ENCODE data around the gene MPDZ.

MPDZ gene

GRCh38 chr9:13131991-13132390, 147.5 kb downstream of the MPDZ start:
- H3K36me3 ChIP-seq (ENCODE audit: low read depth): peaks cover 17% of the 10 kb centered on the region
- H3K4me1 ChIP-seq (ENCODE audit: insufficient read depth, poor library complexity, severe bottlenecking): no peaks in the 10 kb centered on the region
- DNase-seq (ENCODE audit: low spot score) (no peak), ATAC-seq (ENCODE audit: low read depth) (no peak)
- no peaks in the 10 kb centered on the region for H3K9me3 ChIP-seq (ENCODE audit: severe bottlenecking)
- no peak overlapping the region for H3K27ac ChIP-seq (ENCODE audit: poor library complexity, severe bottlenecking)
- no peaks in the 10 kb centered on the region for H3K27me3 ChIP-seq (ENCODE audit: insufficient read depth, poor library complexity, severe bottlenecking)
- TF ChIP-seq, protein P1, sequence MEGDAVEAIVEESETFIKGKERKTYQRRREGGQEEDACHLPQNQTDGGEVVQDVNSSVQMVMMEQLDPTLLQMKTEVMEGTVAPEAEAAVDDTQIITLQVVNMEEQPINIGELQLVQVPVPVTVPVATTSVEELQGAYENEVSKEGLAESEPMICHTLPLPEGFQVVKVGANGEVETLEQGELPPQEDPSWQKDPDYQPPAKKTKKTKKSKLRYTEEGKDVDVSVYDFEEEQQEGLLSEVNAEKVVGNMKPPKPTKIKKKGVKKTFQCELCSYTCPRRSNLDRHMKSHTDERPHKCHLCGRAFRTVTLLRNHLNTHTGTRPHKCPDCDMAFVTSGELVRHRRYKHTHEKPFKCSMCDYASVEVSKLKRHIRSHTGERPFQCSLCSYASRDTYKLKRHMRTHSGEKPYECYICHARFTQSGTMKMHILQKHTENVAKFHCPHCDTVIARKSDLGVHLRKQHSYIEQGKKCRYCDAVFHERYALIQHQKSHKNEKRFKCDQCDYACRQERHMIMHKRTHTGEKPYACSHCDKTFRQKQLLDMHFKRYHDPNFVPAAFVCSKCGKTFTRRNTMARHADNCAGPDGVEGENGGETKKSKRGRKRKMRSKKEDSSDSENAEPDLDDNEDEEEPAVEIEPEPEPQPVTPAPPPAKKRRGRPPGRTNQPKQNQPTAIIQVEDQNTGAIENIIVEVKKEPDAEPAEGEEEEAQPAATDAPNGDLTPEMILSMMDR (IDR thresholded peaks at IDR 0.05; ENCODE audit: poor library complexity, severe bottlenecking): no peak
- no peak overlapping the region for H3K4me3 ChIP-seq (ENCODE audit: severe bottlenecking)

- Histone ChIP-seq H3K9me3 (ENCODE audit: severe bottlenecking) (no peaks in the 10 kb centered on the region), H3K4me3 (ENCODE audit: severe bottlenecking) (no peak overlapping the region), H3K27me3 (ENCODE audit: insufficient read depth, poor library complexity, severe bottlenecking) (no peaks in the 10 kb centered on the region), H3K36me3 (ENCODE audit: low read depth) (peaks cover 17% of the 10 kb centered on the region), H3K4me1 (ENCODE audit: insufficient read depth, poor library complexity, severe bottlenecking) (no peaks in the 10 kb centered on the region), H3K27ac (ENCODE audit: poor library complexity, severe bottlenecking) (no peak overlapping the region)
- DNase-seq (ENCODE audit: low spot score) (no peak), ATAC-seq (ENCODE audit: low read depth) (no peak)
- TF ChIP-seq, protein P1 (IDR thresholded peaks at IDR 0.05; ENCODE audit: poor library complexity, severe bottlenecking): no peak
Measured at GRCh38 chr9:13131416-13131815, 148.1 kb downstream of the MPDZ start.

- Histone ChIP-seq H3K27me3 (ENCODE audit: insufficient read depth, poor library complexity, severe bottlenecking) (no peaks in the 10 kb centered on the region), H3K4me3 (ENCODE audit: severe bottlenecking) (no peak overlapping the region), H3K9me3 (ENCODE audit: severe bottlenecking) (no peaks in the 10 kb centered on the region), H3K27ac (ENCODE audit: poor library complexity, severe bottlenecking) (no peak overlapping the region), H3K36me3 (ENCODE audit: low read depth) (peaks cover 10% of the 10 kb centered on the region), H3K4me1 (ENCODE audit: insufficient read depth, poor library complexity, severe bottlenecking) (no peaks in the 10 kb centered on the region)
- TF ChIP-seq, protein P1 (IDR thresholded peaks at IDR 0.05; ENCODE audit: poor library complexity, severe bottlenecking): no peak
- DNase-seq (ENCODE audit: low spot score) (no peak), ATAC-seq (ENCODE audit: low read depth) (no peak)
Measured at GRCh38 chr9:13128266-13128860, 151.1 kb downstream of the MPDZ start.

DNA sequence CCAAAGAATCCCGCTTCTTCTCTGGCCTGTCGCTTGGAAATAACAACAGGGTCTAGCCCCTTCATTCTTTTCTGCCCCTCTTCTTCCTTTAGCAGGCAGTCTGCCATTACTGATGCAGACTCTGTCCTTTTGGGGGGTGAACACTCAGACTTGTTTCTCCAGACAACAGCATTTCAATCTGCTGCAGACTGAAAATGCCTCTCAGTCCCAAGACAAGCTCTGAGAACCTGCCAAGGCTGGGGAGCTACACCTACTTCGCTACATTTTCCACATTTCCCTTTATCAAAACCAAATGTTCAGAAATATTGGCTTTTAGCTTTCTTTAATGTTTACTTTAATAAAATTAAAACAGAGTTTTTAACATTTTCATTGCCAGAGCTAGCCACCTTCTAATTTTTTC, 152.4 kb downstream of the MPDZ start:
- no peaks in the 10 kb centered on the region for H3K36me3 ChIP-seq (ENCODE audit: low read depth)
- no peaks in the 10 kb centered on the region for H3K9me3 ChIP-seq (ENCODE audit: severe bottlenecking)
- no peak overlapping the region for H3K27ac ChIP-seq (ENCODE audit: poor library complexity, severe bottlenecking)
- ATAC-seq (ENCODE audit: low read depth): no peak
- no peaks in the 10 kb centered on the region for H3K4me1 ChIP-seq (ENCODE audit: insufficient read depth, poor library complexity, severe bottlenecking)
- TF ChIP-seq, protein P1 (IDR thresholded peaks at IDR 0.05; ENCODE audit: poor library complexity, severe bottlenecking): no peak
- no peak for DNase-seq (ENCODE audit: low spot score)
- no peaks in the 10 kb centered on the region for H3K27me3 ChIP-seq (ENCODE audit: insufficient read depth, poor library complexity, severe bottlenecking)
- H3K4me3 ChIP-seq (ENCODE audit: severe bottlenecking): no peak overlapping the region

- no peaks in the 10 kb centered on the region for H3K9me3 ChIP-seq (ENCODE audit: severe bottlenecking)
- ATAC-seq (ENCODE audit: low read depth) (no peak), DNase-seq (ENCODE audit: low spot score) (no peak)
- H3K36me3 ChIP-seq (ENCODE audit: low read depth): no peaks in the 10 kb centered on the region; the same call in 1 of the 2 replicates
- H3K4me3 ChIP-seq (ENCODE audit: severe bottlenecking): no peak overlapping the region
- TF ChIP-seq, protein P1 (IDR thresholded peaks at IDR 0.05; ENCODE audit: poor library complexity, severe bottlenecking): no peak
- H3K27ac ChIP-seq (ENCODE audit: poor library complexity, severe bottlenecking): no peak overlapping the region
- H3K27me3 ChIP-seq (ENCODE audit: insufficient read depth, poor library complexity, severe bottlenecking): no peaks in the 10 kb centered on the region
- no peaks in the 10 kb centered on the region for H3K4me1 ChIP-seq (ENCODE audit: insufficient read depth, poor library complexity, severe bottlenecking)
Measured at GRCh38 chr9:13125261-13125660, 154.2 kb downstream of the MPDZ start.

Data from RWPE2 (cell line).